Smooth muscle cell (in vitro differentiated cells): ENCODE data around the gene NLGN1. TPM values are rescaled to one million over a fixed set of nuclear protein-coding genes. Genes with fewer than 3 reads are reported as not detected.

Source experiments
- DNase-seq: peaks from one replicate; lab custom pipeline; 2025; ENCODE audit not compliant: unreplicated experiment; lab: John Stamatoyannopoulos, UW
- H2AFZ ChIP-seq: fragments of 200-600 bp; sonication (generic); 2 replicates; pipeline ENCODE4 v1.6.0; 2016; ENCODE audit warnings: antibody characterized with exemption, low read depth, mild to moderate bottlenecking
- H3F3A ChIP-seq: fragments of 200-600 bp; sonication (generic); 2 replicates; pipeline ENCODE4 v1.6.0; 2017; ENCODE audit warnings: antibody characterized with exemption, low read depth
- H3K27ac ChIP-seq: fragments of 200-600 bp; sonication (generic); 2 replicates; pipeline ENCODE4 v1.5.1; 2016; ENCODE audit warnings: low read depth, mild to moderate bottlenecking
- H3K27me3 ChIP-seq: fragments of 200-600 bp; sonication (generic); 2 replicates; pipeline ENCODE4 v1.6.1; 2016; ENCODE audit warnings: low read depth, mild to moderate bottlenecking
- H3K36me3 ChIP-seq: fragments of 200-600 bp; sonication (generic); 2 replicates; pipeline ENCODE4 v1.5.1; 2016; ENCODE audit warnings: low read depth
- H3K4me1 ChIP-seq: fragments of 200-600 bp; sonication (generic); 2 replicates; pipeline ENCODE4 v1.5.1; 2016; ENCODE audit warnings: low read depth
- H3K4me2 ChIP-seq: fragments of 200-600 bp; sonication (generic); 2 replicates; pipeline ENCODE4 v1.6.0; 2016; ENCODE audit warnings: mild to moderate bottlenecking
- H3K4me3 ChIP-seq: fragments of 200-600 bp; sonication (generic); 2 replicates; pipeline ENCODE4 v1.5.1; 2016; ENCODE audit warnings: mild to moderate bottlenecking
- H3K79me2 ChIP-seq: fragments of 200-600 bp; sonication (generic); 2 replicates; pipeline ENCODE4 v1.6.0; 2016; ENCODE audit warnings: low read depth, mild to moderate bottlenecking
- H3K9ac ChIP-seq: fragments of 200-600 bp; sonication (generic); 2 replicates; pipeline ENCODE4 v1.6.0; 2016; ENCODE audit warnings: low read depth
- H3K9me3 ChIP-seq: fragments of 200-600 bp; sonication (generic); replicated peaks from 2 replicates; pipeline ENCODE4 v1.5.1; 2016; ENCODE audit warnings: low read depth
- H4K20me1 ChIP-seq: fragments of 200-600 bp; sonication (generic); 2 replicates; pipeline ENCODE4 v1.6.0; 2016; ENCODE audit warnings: low read depth
- CTCF ChIP-seq: fragments of 200-600 bp; sonication (generic); IDR thresholded peaks from 2 replicates; pipeline ENCODE4 v1.5.1; 2017; ENCODE audit warnings: borderline replicate concordance, mild to moderate bottlenecking, antibody characterized with exemption; ENCODE audit not compliant: insufficient read depth, poor library complexity, severe bottlenecking
- WGBS: methylation state at CpG from one replicate; pipeline ENCODE4 v1.1.7; 2016; ENCODE audit warnings: low lambda C conversion rate; 5-methylcytosine and 5-hydroxymethylcytosine counted together
- polyA plus RNA-seq: library from polyadenylated mRNA; unstranded; fragments of >200 nt; fragmentation: Nextera tagmentation; extraction: Ambion mirVana; gene quantifications from 2 replicates; pipeline ENCODE4 v1.2.1, GENCODE V29; 2016
- total RNA-seq: library from RNA; depleted of rRNA; stranded (reverse); fragments of >200 nt; gene quantifications from 2 replicates; pipeline ENCODE4 v1.2.3, GENCODE V29; 2014

NLGN1 gene
- total and polyA plus RNA-seq, 2 experiments from 2014 or later: 0.04 TPM; not detected in 1

DNA sequence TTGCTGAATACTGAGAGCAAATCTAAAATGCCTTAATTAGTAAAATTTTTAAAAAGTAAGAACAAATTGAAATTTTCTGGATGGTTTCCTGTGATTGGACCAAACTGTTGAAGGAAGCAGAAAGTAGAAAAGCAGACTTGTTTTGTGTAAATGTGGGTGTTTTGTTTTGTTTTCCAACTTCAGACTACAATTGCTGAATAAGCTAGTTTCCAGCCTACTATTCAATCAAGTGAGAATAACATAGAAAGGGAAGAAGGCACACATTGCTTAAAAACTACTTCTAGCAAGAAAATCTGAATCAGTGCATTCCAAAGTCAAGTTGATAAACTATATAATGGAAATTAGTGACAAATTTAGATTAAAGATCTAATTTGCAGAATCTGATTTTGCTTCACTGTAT lies 519.3 kb downstream of the NLGN1 start:
- DNase-seq: no peak
- no peaks in the 10 kb centered on the region for H3K79me2 ChIP-seq
- H3K4me2 ChIP-seq: no peak overlapping the region
- H3K4me1 ChIP-seq: peaks cover 12% of the 10 kb centered on the region
- no peaks in the 10 kb centered on the region for H3K27me3 ChIP-seq
- no peak for TF ChIP-seq CTCF
- H3K36me3 ChIP-seq: no peaks in the 10 kb centered on the region
- H3F3A ChIP-seq: no peaks in the 10 kb centered on the region
- H4K20me1 ChIP-seq: no peaks in the 10 kb centered on the region
- no peak overlapping the region for H3K4me3 ChIP-seq
- no peaks in the 10 kb centered on the region for H3K9me3 ChIP-seq
- no peak overlapping the region for H3K9ac ChIP-seq
- no peak overlapping the region for H2AFZ ChIP-seq
- no peak overlapping the region for H3K27ac ChIP-seq

DNA sequence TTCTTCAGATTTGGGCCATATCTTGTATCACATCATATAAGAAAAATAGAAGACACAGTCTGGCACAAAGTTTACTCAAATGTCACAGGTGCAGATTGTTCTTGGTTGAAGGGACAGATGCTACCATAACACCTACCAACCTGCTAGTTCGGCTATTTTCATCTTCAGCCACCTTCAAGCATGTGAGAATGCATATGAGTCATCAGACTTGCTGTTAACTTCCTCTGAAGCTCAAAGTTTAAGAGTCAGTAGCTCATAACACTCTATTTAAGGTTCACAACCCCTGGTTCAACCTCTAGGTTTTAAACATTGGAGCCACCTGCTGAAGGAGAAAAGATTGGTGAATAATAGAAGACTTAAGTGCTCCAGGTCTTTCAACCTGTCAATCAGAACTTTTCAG lies 522.8 kb downstream of the NLGN1 start:
- H4K20me1 ChIP-seq: no peaks in the 10 kb centered on the region
- no peak overlapping the region for H3K4me2 ChIP-seq
- 61% methylated on average over 1 of the region's 1 CpG for WGBS
- H3K9me3 ChIP-seq: no peaks in the 10 kb centered on the region
- H3K36me3 ChIP-seq: no peaks in the 10 kb centered on the region
- H3K79me2 ChIP-seq: no peaks in the 10 kb centered on the region
- H3K27ac ChIP-seq: no peak overlapping the region
- no peak overlapping the region for H3K9ac ChIP-seq
- H3K4me1 ChIP-seq: no peaks in the 10 kb centered on the region
- no peak overlapping the region for H2AFZ ChIP-seq
- H3F3A ChIP-seq: no peaks in the 10 kb centered on the region
- no peak overlapping the region for H3K4me3 ChIP-seq
- TF ChIP-seq CTCF: no peak
- no peaks in the 10 kb centered on the region for H3K27me3 ChIP-seq
- DNase-seq: no peak

GRCh38 chr3:173921732-173922131 lies 524.2 kb downstream of the NLGN1 start:
- no peaks in the 10 kb centered on the region for H3F3A ChIP-seq
- H3K27ac ChIP-seq: no peak overlapping the region
- no peak overlapping the region for H3K4me2 ChIP-seq
- H3K79me2 ChIP-seq: no peaks in the 10 kb centered on the region
- WGBS: 75% methylated on average over 2 of the region's 2 CpGs
- DNase-seq: no peak
- H4K20me1 ChIP-seq: no peaks in the 10 kb centered on the region
- no peak overlapping the region for H3K4me3 ChIP-seq
- H3K9ac ChIP-seq: no peak overlapping the region
- H2AFZ ChIP-seq: no peak overlapping the region
- no peaks in the 10 kb centered on the region for H3K27me3 ChIP-seq
- no peaks in the 10 kb centered on the region for H3K4me1 ChIP-seq
- H3K9me3 ChIP-seq: no peaks in the 10 kb centered on the region
- no peaks in the 10 kb centered on the region for H3K36me3 ChIP-seq
- TF ChIP-seq CTCF: no peak

GRCh38 chr3:173923204-173923603 lies 525.7 kb downstream of the NLGN1 start:
- Histone ChIP-seq H3K79me2 (no peaks in the 10 kb centered on the region), H3K27me3 (no peaks in the 10 kb centered on the region), H4K20me1 (no peaks in the 10 kb centered on the region), H3K9ac (no peak overlapping the region), H3K9me3 (no peaks in the 10 kb centered on the region), H3K36me3 (no peaks in the 10 kb centered on the region), H3K4me1 (no peaks in the 10 kb centered on the region), H3F3A (no peaks in the 10 kb centered on the region), H2AFZ (no peak overlapping the region), H3K27ac (no peak overlapping the region), H3K4me3 (no peak overlapping the region), H3K4me2 (no peak overlapping the region)
- no peak for TF ChIP-seq CTCF
- WGBS: 48% methylated on average over 1 of the region's 1 CpG
- DNase-seq: no peak
